ENCODE data around the gene ABHD17C. TPM values are rescaled to one million over a fixed set of nuclear protein-coding genes. Genes with fewer than 3 reads are reported as not detected.

Gene ABHD17C
- total RNA-seq, 3 donors from 2014 or later: 5.3 to 7.2 (median 5.8) TPM

- H3K27me3 Mint-ChIP-seq (ENCODE audit: low read depth): peaks cover 17% of the 10 kb centered on the region
- no peaks in the 10 kb centered on the region for H3K4me1 Mint-ChIP-seq (ENCODE audit: low read depth)
- H3K9me3 Mint-ChIP-seq: no peaks in the 10 kb centered on the region
- ATAC-seq: no peak
- no peak for DNase-seq
- no peak overlapping the region for H3K4me3 Mint-ChIP-seq
- no peaks in the 10 kb centered on the region for H3K36me3 Mint-ChIP-seq (ENCODE audit: insufficient read depth)
These were observed 78.8 kb downstream of the ABHD17C start for GRCh38 chr15:80773792-80774352.

- H3K27me3 Mint-ChIP-seq (ENCODE audit: low read depth): peaks cover 18% of the 10 kb centered on the region
- H3K36me3 Mint-ChIP-seq (ENCODE audit: insufficient read depth): no peaks in the 10 kb centered on the region
- H3K4me1 Mint-ChIP-seq (ENCODE audit: low read depth): peaks cover under 1% of the 10 kb centered on the region
- DNase-seq (no peak), ATAC-seq (no peak)
- H3K4me3 Mint-ChIP-seq: no peak overlapping the region
- H3K9me3 Mint-ChIP-seq: no peaks in the 10 kb centered on the region
These were observed 79.4 kb downstream of the ABHD17C start for GRCh38 chr15:80774486-80774885.

- H3K36me3 Mint-ChIP-seq (ENCODE audit: insufficient read depth): no peaks in the 10 kb centered on the region
- no peak overlapping the region for H3K4me3 Mint-ChIP-seq
- peaks cover 27% of the 10 kb centered on the region for H3K27me3 Mint-ChIP-seq (ENCODE audit: low read depth)
- DNase-seq (no peak), ATAC-seq (no peak)
- no peaks in the 10 kb centered on the region for H3K9me3 Mint-ChIP-seq
- peaks cover 8% of the 10 kb centered on the region for H3K4me1 Mint-ChIP-seq (ENCODE audit: low read depth)
These were observed 80.2 kb downstream of the ABHD17C start for GRCh38 chr15:80775338-80775737.

GRCh38 chr15:80776420-80777045 is 81.4 kb downstream of the ABHD17C start:
- Mint-ChIP-seq H3K27me3 (ENCODE audit: low read depth) (peaks cover 39% of the 10 kb centered on the region), H3K9me3 (no peaks in the 10 kb centered on the region), H3K36me3 (ENCODE audit: insufficient read depth) (no peaks in the 10 kb centered on the region), H3K4me3 (no peak overlapping the region), H3K4me1 (ENCODE audit: low read depth) (peaks cover 8% of the 10 kb centered on the region)
- peak; percentile 46 for DNase-seq
- ATAC-seq: peak in 1 of 2 donors; percentile 31

GRCh38 chr15:80777137-80777536 is 82.0 kb downstream of the ABHD17C start:
- H3K9me3 Mint-ChIP-seq: no peaks in the 10 kb centered on the region
- DNase-seq (no peak), ATAC-seq (no peak)
- H3K4me3 Mint-ChIP-seq: no peak overlapping the region
- peaks cover 8% of the 10 kb centered on the region for H3K4me1 Mint-ChIP-seq (ENCODE audit: low read depth)
- no peaks in the 10 kb centered on the region for H3K36me3 Mint-ChIP-seq (ENCODE audit: insufficient read depth)
- H3K27me3 Mint-ChIP-seq (ENCODE audit: low read depth): peaks cover 45% of the 10 kb centered on the region

- ATAC-seq: no peak
- no peak for DNase-seq
- Mint-ChIP-seq H3K4me1 (ENCODE audit: low read depth) (peaks cover 11% of the 10 kb centered on the region), H3K36me3 (ENCODE audit: insufficient read depth) (no peaks in the 10 kb centered on the region), H3K4me3 (no peak overlapping the region), H3K9me3 (no peaks in the 10 kb centered on the region), H3K27me3 (ENCODE audit: low read depth) (peaks cover 48% of the 10 kb centered on the region)
These were observed 82.9 kb downstream of the ABHD17C start for GRCh38 chr15:80777826-80778620.

- no peaks in the 10 kb centered on the region for H3K36me3 Mint-ChIP-seq (ENCODE audit: insufficient read depth)
- H3K4me3 Mint-ChIP-seq: no peak overlapping the region
- no peak for ATAC-seq
- DNase-seq: no peak
- H3K4me1 Mint-ChIP-seq (ENCODE audit: low read depth): peaks cover 16% of the 10 kb centered on the region
- H3K27me3 Mint-ChIP-seq (ENCODE audit: low read depth): peaks cover 48% of the 10 kb centered on the region
- H3K9me3 Mint-ChIP-seq: no peaks in the 10 kb centered on the region
These were observed 83.5 kb downstream of the ABHD17C start for GRCh38 chr15:80778621-80778963.

GRCh38 chr15:80778964-80779657 is 84.0 kb downstream of the ABHD17C start, which contains the start of gene CEMIP:
CEMIP (plus strand) TSS chr15:80779370; CDS start chr15:80873880, 94,510 bp downstream.
- Mint-ChIP-seq H3K36me3 (ENCODE audit: insufficient read depth) (no peaks in the 10 kb centered on the region), H3K27me3 (ENCODE audit: low read depth) (peaks cover 48% of the 10 kb centered on the region), H3K4me1 (ENCODE audit: low read depth) (peaks cover 17% of the 10 kb centered on the region), H3K4me3 (peak within 1 kb of the TSS; percentile 68), H3K9me3 (no peaks in the 10 kb centered on the region)
- DNase-seq (no peak), ATAC-seq (peak; percentile 73 to 77)

- H3K9me3 Mint-ChIP-seq: no peaks in the 10 kb centered on the region
- H3K27me3 Mint-ChIP-seq (ENCODE audit: low read depth): peaks cover 45% of the 10 kb centered on the region
- H3K4me3 Mint-ChIP-seq: peak overlapping the region; percentile 68
- peaks cover 17% of the 10 kb centered on the region for H3K4me1 Mint-ChIP-seq (ENCODE audit: low read depth)
- H3K36me3 Mint-ChIP-seq (ENCODE audit: insufficient read depth): no peaks in the 10 kb centered on the region
- no peak for ATAC-seq
- no peak for DNase-seq
These were observed 84.7 kb downstream of the ABHD17C start for GRCh38 chr15:80779658-80780415.

GRCh38 chr15:80780416-80781221 is 85.5 kb downstream of the ABHD17C start:
- Mint-ChIP-seq H3K4me1 (ENCODE audit: low read depth) (peaks cover 17% of the 10 kb centered on the region), H3K9me3 (no peaks in the 10 kb centered on the region), H3K27me3 (ENCODE audit: low read depth) (peaks cover 45% of the 10 kb centered on the region), H3K4me3 (peak overlapping the region; percentile 38), H3K36me3 (ENCODE audit: insufficient read depth) (no peaks in the 10 kb centered on the region)
- DNase-seq (no peak), ATAC-seq (no peak)

GRCh38 chr15:80783260-80783659 is 88.2 kb downstream of the ABHD17C start:
- peaks cover 35% of the 10 kb centered on the region for H3K27me3 Mint-ChIP-seq (ENCODE audit: low read depth)
- no peaks in the 10 kb centered on the region for H3K9me3 Mint-ChIP-seq
- no peak overlapping the region for H3K4me3 Mint-ChIP-seq
- H3K4me1 Mint-ChIP-seq (ENCODE audit: low read depth): peaks cover 17% of the 10 kb centered on the region
- DNase-seq: no peak
- ATAC-seq: peak in 1 of 2 donors; percentile 56
- no peaks in the 10 kb centered on the region for H3K36me3 Mint-ChIP-seq (ENCODE audit: insufficient read depth)

GRCh38 chr15:80785335-80785734 is 90.2 kb downstream of the ABHD17C start:
- peaks cover 9% of the 10 kb centered on the region for H3K4me1 Mint-ChIP-seq (ENCODE audit: low read depth)
- ATAC-seq: peak; percentile 40 to 44
- H3K9me3 Mint-ChIP-seq: no peaks in the 10 kb centered on the region
- DNase-seq: no peak
- no peaks in the 10 kb centered on the region for H3K36me3 Mint-ChIP-seq (ENCODE audit: insufficient read depth)
- H3K27me3 Mint-ChIP-seq (ENCODE audit: low read depth): peaks cover 21% of the 10 kb centered on the region
- H3K4me3 Mint-ChIP-seq: no peak overlapping the region

- no peak for ATAC-seq
- peaks cover 9% of the 10 kb centered on the region for H3K4me1 Mint-ChIP-seq (ENCODE audit: low read depth)
- H3K9me3 Mint-ChIP-seq: no peaks in the 10 kb centered on the region
- no peak for DNase-seq
- H3K36me3 Mint-ChIP-seq (ENCODE audit: insufficient read depth): no peaks in the 10 kb centered on the region
- peaks cover 16% of the 10 kb centered on the region for H3K27me3 Mint-ChIP-seq (ENCODE audit: low read depth)
- H3K4me3 Mint-ChIP-seq: no peak overlapping the region
These were observed 90.8 kb downstream of the ABHD17C start for GRCh38 chr15:80785811-80786354.

Measured in activated T-cell treated with anti-CD3 and anti-CD28 coated beads, Interleukin-2, amount 50 U/mL, for 4 hours (primary cell).